Muscle layer of duodenum (tissue), 2 donors: Measurements from ENCODE around the gene ICAM5.
"Not testable (repeated sequence)": the region's sequence is repeated elsewhere in the genome, so short reads cannot be mapped to it uniquely, and the experiment has no call there.

Source experiments
- H3K27ac ChIP-seq: one replicate; pipeline ENCODE4 v1.7.0; 2013; ENCODE audit warnings: mild to moderate bottlenecking, low read length
- H3K27me3 ChIP-seq: one replicate; pipeline ENCODE4 v1.7.0; 2013; ENCODE audit warnings: low read depth, mild to moderate bottlenecking, control low read depth, low read length
- H3K36me3 ChIP-seq, 2 donors: one replicate each; pipeline ENCODE4 v1.7.0; 2013; ENCODE audit warnings: low read length in 2 of 2, control low read depth in 1 of 2, mild to moderate bottlenecking in 1 of 2; ENCODE audit not compliant: insufficient read depth in 2 of 2, control insufficient read depth in 1 of 2
- H3K4me1 ChIP-seq, 2 donors: one replicate each; pipeline ENCODE4 v1.7.0; 2013; ENCODE audit warnings: low read length in 2 of 2, mild to moderate bottlenecking in 2 of 2, control low read depth in 1 of 2, moderate library complexity in 1 of 2; ENCODE audit not compliant: insufficient read depth in 2 of 2, control insufficient read depth in 1 of 2
- H3K4me3 ChIP-seq, 2 donors: one replicate each; pipeline ENCODE4 v1.7.0; 2013; ENCODE audit warnings: low read length in 2 of 2, low read depth in 1 of 2, mild to moderate bottlenecking in 1 of 2
- H3K9me3 ChIP-seq, 2 donors: one replicate each; pipeline ENCODE4 v1.7.0; 2013; ENCODE audit warnings: low read length in 2 of 2, control low read depth in 1 of 2, mild to moderate bottlenecking in 1 of 2; ENCODE audit not compliant: control insufficient read depth in 1 of 2
- donor health status: healthy.

The ICAM5 gene

GRCh38 chr19:10329555-10329954 lies 39.8 kb downstream of the ICAM5 start:
- H3K27me3 ChIP-seq, result no peaks in the 10 kb centered on the region
- H3K36me3 ChIP-seq, result peaks cover 13 to 57% of the 10 kb centered on the region in 2 donors
- no peaks in the 10 kb centered on the region for H3K9me3 ChIP-seq
- peaks cover 3 to 25% of the 10 kb centered on the region in 2 donors for H3K4me1 ChIP-seq
- H3K4me3 ChIP-seq, result no peak overlapping the region
- no peak overlapping the region for H3K27ac ChIP-seq

GRCh38 chr19:10332158-10332964 lies 42.6 kb downstream of the ICAM5 start:
- H3K27me3 ChIP-seq, result no peaks in the 10 kb centered on the region
- peak overlapping the region; percentile 77 for H3K27ac ChIP-seq
- H3K4me1 ChIP-seq, result peaks cover 3 to 29% of the 10 kb centered on the region in 2 donors
- peak overlapping the region; percentile 83 to 86 for H3K4me3 ChIP-seq
- H3K9me3 ChIP-seq, result no peaks in the 10 kb centered on the region
- H3K36me3 ChIP-seq, result peaks cover 13 to 36% of the 10 kb centered on the region in 2 donors

GRCh38 chr19:10332965-10333757 lies 43.4 kb downstream of the ICAM5 start, which contains the start of gene RAVER1:
Gene RAVER1 (minus strand): TSS chr19:10333529. CDS start chr19:10333507, 22 bp downstream.
- H3K4me1 ChIP-seq, result peaks cover 3 to 29% of the 10 kb centered on the region in 2 donors
- peak within 1 kb of the TSS; percentile 83 to 86 for H3K4me3 ChIP-seq
- H3K27ac ChIP-seq, result peak within 1 kb of the TSS; percentile 77
- H3K36me3 ChIP-seq, result peaks cover 6 to 28% of the 10 kb centered on the region in 2 donors
- H3K9me3 ChIP-seq, result no peaks in the 10 kb centered on the region
- H3K27me3 ChIP-seq, result no peaks in the 10 kb centered on the region

GRCh38 chr19:10333758-10334587 lies 44.2 kb downstream of the ICAM5 start:
- Histone ChIP-seq H3K36me3 (peaks cover 6 to 20% of the 10 kb centered on the region in 2 donors), H3K4me3 (peak overlapping the region; percentile 74 to 83), H3K27ac (no peak overlapping the region), H3K9me3 (no peaks in the 10 kb centered on the region), H3K27me3 (no peaks in the 10 kb centered on the region), H3K4me1 (peaks cover 3 to 29% of the 10 kb centered on the region in 2 donors)

- H3K9me3 ChIP-seq, result no peaks in the 10 kb centered on the region
- H3K27me3 ChIP-seq, result no peaks in the 10 kb centered on the region
- H3K27ac ChIP-seq, result no peak overlapping the region
- peaks cover 0 to 12% of the 10 kb centered on the region in 2 donors for H3K36me3 ChIP-seq
- peaks cover 3 to 29% of the 10 kb centered on the region in 2 donors for H3K4me1 ChIP-seq
- peak overlapping the region; percentile 74 to 83 for H3K4me3 ChIP-seq
These were observed 45.0 kb downstream of the ICAM5 start for GRCh38 chr19:10334588-10335351.

- peak overlapping the region in 1 of 2 donors; percentile 83 for H3K4me3 ChIP-seq
- H3K36me3 ChIP-seq, result peaks cover 0 to 5% of the 10 kb centered on the region in 2 donors
- no peak overlapping the region for H3K27ac ChIP-seq
- no peaks in the 10 kb centered on the region for H3K27me3 ChIP-seq
- H3K4me1 ChIP-seq, result peaks cover 3 to 29% of the 10 kb centered on the region in 2 donors
- no peaks in the 10 kb centered on the region for H3K9me3 ChIP-seq
These were observed 45.7 kb downstream of the ICAM5 start for GRCh38 chr19:10335352-10335985.

GRCh38 chr19:10336725-10337124 lies 47.0 kb downstream of the ICAM5 start:
- not testable (repeated sequence) for H3K27ac ChIP-seq, H3K27me3 ChIP-seq, H3K4me3 ChIP-seq, H3K9me3 ChIP-seq, H3K36me3 ChIP-seq
- H3K4me1 ChIP-seq, result peaks cover 3 to 26% of the 10 kb centered on the region in 2 donors

GRCh38 chr19:10338940-10339339 lies 49.2 kb downstream of the ICAM5 start:
- Histone ChIP-seq H3K4me1 (peaks cover 0 to 11% of the 10 kb centered on the region in 2 donors), H3K27me3 (no peaks in the 10 kb centered on the region), H3K9me3 (no peaks in the 10 kb centered on the region), H3K4me3 (peak overlapping the region; percentile 18 to 19), H3K36me3 (no peaks in the 10 kb centered on the region), H3K27ac (no peak overlapping the region)

GRCh38 chr19:10339380-10339960 lies 49.7 kb downstream of the ICAM5 start, which contains the start of gene ICAM3:
Gene ICAM3 (minus strand): TSS chr19:10339624. CDS start chr19:10339614, 10 bp downstream.
- no peak within 1 kb of the TSS for H3K27ac ChIP-seq
- H3K4me3 ChIP-seq, result peak within 1 kb of the TSS; percentile 18 to 19
- H3K36me3 ChIP-seq, result no peaks in the 10 kb centered on the region
- peaks cover 0 to 5% of the 10 kb centered on the region in 2 donors for H3K4me1 ChIP-seq
- no peaks in the 10 kb centered on the region for H3K9me3 ChIP-seq
- no peaks in the 10 kb centered on the region for H3K27me3 ChIP-seq
